Measurements from ENCODE around the gene KLC1.
A peak's percentile ranks its signal among the peaks of the same experiment; 100 is the strongest.

KLC1 gene

DNA sequence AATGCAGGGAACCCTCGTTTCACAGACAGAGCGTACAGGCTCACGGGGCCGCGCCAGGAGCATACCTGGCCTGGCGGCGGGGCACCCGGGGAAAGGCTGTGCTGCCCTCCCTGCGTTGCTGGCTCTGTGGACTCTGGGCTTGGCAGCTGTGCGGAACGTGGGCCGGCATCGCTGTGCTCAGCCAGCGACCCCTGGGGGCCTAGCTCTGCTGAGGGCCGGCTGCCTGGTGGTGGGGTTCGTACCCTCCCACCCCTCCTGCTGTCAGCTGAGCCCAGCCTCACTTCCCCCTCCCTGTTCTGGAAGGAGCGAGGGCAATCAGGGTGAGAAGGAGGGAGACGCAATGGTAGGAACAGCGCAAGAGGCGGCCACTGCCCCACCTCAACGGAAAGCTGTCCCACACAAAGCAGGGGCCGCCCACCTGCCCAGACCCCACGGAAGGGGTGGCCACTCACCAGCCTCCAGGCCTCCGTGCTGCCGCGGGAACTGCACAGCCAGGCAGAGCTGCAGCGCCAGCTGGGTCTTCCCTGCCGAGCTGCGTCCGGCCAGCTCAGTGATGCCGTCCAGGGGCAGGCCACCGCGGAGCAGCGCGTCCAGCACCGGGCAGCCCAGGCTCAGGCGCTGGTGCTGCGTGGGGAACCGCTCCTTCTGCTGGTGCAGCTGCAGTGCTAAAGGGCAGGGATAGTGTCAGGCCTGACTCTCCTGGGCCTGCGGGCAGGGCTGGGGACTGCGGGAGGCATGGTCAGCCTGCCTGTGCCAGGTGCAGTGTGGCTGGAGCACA lies 77.7 kb downstream of the KLC1 start:
- DNase-seq: no peak

DNA sequence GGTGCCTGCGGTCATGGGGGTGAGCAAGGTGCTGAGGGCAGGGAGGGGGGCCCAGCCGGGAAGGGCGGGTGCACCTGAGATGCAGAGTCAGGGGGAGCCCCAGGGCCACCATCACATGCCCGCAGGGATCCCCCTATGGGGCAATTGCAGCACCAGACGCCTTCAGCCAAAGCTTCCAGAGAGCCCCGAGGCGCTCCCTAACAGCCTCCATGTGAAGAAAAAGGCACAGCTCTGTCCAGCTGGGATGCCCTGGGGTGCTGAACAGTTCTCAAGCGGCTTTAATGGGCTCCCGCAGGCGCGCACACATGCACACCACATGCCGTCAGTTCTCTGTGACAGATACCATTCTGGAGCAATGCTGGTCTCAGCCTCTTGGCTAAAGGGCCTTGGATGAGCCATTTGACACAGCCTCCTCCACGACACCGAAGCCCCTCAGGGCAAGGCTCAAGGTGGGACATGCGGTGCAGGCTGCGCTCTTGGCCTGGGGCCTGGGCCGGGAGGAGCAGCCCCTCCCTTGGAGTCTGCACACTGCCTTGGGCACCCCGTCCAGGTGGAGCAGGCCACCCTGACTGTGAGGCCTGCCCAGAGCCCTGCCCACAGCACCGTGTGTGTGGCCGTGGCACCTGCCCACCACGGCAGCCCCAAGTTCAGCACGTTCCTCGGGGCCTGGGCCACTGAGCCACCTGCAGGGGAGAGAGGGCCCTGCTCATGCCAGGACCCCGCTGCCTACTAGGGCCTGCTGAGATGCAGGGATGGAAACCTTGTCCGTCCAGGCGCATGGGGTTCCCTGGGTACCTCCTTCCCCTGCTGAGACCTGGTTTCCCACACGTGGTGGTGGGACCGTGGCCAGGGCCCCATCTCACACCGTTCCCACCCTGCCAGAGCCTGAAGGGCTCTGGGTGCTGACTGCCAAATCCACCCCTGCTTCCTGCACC lies 78.6 kb downstream of the KLC1 start:
- no peak for DNase-seq

DNA sequence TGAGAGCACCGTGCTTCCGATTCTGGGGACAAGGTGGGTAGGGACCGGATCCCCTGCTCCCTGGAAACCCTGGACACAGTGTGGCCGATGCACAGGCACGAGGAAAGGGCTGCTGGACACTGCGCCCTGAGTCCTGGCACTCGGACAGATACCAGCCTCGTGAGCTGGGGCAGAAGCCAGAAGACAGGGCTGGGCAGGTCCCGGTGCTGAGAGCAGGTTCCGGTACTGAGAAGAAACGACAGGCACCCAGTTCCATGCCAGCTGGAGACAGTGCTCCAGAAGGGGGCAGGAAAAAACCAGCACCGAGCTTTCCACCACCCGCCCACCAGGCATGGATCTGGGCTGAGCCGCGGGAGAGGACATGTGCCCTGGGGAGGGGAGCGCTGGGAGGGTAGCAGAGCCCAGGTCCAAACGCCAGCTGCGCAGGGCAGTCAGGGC lies 79.8 kb downstream of the KLC1 start:
- no peak for DNase-seq

DNA sequence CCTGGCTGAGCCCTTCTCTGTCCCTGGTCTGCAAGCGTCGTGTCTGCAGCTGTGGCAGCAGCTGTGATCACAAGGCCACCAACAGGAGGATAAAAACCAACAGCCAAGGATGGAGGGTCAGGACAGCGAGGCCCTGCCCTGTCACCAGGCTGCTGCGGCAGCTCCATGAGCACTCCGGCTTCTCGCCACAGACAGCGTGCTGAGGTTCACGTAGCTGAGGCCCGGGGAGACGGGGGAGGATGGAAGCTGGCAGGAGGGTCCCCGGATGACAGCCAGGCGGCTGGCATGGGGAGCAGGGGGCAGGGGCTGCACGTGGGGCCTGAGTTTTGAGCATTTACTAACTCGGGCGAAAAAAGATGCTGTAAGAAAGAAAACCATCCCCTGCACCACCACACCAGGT lies 80.8 kb downstream of the KLC1 start:
- no peak for DNase-seq

DNA sequence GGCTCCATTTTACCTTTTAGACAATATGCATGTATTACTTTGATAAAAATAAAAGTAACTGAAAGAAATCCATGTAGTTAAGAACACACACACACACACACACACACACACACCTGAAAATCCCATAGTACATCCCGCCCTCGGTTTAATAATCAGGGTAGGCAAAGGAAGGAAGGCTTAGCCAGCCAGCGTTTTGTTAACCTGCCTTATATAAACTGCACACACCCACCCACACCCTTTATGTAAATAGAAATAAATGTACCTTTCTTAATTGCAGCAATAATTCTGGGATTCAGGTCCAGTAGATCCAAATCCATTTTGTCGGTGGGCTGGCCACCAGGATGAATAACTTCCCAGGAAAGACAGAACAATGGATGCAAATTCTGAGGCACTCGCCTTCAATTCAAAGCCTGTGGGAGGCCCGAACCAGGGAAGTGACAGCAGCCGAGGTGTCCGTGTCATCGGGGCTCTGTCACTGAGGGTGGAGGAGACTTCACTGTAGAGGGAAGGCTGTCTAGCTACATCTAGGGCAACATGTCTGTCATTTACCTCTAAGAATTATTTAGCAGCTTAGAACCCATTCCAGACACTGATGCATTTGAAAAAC lies 81.9 kb downstream of the KLC1 start:
- DNase-seq: no peak

DNA sequence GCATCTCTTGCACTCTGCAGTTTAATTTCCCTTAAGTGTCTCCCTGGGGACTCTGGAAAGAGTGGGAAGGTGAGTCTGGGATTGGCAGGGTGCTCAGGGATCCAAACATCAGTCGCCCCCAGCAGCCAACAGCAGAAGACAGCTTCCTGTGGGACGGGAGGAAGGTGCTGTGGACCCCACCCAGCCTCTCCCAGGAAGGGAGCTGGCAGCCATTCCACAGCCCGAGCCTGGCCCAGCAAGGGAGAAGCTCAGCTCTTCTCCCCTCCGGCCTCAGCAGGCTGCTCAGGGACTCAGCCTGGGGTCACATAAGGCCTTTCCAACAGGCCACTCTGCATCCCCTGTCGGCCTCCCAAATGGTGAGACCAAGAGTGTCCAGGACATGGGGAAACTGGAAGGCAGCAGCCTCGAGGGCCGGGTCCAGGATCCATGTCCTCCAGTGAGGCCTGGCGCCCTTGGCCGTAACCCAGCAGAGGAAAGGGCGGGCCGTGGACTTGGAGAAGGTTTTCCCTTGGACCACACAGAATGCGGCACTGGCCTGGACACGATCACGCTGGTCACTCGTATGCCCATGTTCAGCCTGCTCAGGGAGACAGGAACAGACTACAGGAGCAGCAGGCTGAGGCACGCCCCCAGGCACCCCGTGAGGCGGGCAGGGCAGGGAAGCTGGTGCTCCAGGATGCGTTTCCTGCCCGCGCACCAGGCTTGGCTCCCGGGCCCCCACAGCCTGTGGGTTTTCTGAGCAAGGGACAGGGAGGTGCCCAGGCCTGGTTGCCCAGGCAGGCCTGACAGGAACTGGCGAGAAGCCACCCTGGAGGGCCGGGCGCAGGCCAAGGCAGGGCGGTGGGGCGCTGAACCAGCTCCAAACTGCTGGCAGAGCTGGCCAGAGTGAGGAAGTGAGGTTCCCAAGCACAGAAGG lies 82.8 kb downstream of the KLC1 start:
- peak; percentile 86 for DNase-seq

DNA sequence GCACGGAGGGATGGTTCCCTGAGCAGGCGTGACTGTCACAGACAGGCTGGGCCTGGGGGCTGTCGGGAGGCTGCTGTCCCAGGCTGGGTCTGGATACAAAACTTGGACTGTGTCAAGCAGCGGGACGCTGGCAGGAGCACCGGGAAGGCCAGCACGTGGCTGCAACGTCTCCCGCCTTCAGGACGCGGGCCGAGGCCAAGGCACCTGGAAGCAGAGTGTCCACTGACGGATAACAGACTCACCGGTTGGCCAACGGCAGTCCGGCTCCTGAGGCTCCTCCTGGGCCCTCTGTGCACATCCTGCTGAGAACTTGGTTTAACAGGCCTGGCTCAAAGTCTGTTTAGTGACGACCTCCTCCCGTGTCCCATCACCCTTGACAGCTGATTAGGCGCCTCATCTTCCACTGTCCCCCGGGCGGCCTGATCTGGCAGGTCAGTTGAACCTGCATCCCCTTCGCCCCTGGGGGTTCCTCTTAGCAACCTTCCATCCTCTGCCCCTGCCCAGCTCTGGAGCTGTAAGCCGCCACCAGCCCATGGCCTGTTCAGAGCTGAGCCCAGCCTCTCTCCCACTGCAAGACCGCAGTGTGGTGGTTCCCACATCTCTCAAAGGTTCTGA lies 83.7 kb downstream of the KLC1 start:
- no peak for DNase-seq

DNA sequence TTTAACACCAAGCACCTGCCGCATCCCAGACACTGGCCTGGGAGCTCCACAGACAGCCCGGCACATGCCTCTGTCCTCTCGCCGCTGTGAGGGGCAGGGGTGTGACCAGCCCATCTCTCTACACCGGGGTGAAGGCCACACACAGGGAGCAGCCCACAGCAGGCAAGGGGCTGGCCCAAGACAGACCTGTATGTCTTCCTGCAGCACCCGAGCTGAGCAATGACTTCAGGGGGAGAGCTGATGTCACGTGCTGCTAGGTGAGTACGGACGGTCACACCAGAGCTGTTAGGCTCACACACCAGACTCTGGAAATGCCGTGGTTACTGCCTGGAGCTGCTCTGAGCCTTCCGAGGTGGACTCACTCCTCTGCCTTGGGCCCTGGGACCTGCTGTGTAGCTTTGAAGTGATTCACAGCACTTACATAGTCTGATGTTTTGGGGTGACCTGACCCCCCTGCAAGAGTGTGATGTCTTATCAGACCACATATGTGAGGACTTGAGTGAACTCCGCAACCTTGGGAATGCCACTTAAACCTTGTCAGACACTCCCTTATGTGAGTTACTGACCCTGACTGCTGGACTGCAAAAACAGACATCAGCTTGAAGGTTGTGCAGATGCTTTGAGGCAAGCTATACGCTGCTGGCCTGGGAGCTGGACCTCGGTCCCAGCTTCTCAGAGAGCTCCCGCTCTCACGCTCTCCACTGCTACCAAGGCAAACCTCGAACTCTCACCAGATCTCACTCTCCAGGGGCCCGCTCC lies 84.5 kb downstream of the KLC1 start:
- no peak for DNase-seq

DNA sequence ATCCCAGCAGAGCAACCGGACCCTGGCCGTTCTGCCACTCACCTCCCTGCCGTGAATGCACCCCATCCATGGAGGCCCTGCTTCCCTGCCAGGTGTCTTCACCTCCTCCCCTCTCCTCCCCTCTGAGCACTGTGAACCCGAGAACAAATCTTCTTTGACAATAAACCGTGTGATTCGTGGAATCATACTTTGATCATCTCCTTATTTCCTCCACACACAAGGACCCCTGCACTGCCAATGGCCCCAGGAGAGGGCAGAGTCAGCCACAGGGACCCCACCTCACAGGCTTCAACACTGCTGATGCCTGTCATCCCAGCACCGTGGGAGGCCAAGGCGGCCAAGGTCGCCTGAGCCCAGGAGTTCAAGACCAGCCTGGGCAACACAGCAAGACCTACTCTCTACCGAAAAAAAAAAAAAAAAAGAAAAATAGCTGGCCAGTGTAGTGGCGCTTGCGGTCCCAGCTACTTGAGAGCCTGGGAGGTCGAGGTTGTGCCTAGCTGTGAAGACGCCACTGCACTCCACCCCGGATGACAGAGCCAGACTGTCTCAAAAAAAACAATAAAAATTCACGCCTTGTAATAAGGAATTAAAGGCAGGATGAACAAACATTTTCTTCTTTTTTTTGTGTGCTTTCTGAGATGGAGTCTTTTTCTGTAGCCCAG lies 85.2 kb downstream of the KLC1 start:
- no peak for DNase-seq

DNA sequence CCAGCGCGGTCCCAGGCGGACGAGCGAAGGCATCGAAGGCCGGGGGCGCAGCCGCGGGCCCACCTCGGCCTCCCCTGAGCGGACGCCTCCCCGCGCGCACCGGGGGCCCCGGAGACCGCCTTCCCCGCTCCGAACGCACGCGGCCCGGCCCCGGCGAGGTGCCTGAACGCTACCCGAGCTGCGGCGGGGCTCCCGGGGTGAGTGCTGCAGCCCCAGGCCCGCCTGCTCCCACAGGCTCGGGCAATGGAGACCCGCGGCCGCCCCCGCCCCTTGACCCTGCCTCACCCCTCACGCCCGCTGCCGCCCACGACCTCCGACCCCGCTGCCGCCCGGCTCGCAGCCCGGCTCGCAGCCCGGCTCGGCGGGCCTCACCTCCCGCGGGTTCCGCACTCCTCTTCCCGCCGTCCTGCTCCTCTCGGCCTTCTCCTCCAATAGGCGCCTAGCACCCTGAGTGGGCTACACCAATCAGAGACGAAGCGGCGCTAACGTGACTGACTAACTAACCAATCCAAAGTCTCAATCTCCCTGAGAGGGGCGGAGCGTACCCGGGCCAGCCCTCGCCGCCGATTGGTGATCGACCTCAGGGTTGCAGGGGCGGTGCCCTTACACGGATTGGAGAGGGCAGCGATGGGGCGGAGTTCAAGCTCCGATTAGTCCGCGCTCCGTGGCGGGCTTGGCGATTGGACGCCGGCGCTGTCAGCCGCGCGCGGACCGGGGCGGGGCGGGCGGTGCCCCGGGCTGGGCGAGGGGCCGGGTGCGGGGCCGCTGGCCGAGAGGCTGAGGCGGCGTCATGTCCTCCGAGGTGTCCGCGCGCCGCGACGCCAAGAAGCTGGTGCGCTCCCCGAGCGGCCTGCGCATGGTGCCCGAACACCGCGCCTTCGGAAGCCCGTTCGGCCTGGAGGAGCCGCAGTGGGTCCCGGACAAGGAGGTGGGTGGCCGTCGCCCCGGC lies 86.3 kb downstream of the KLC1 start, which contains the start of the genes XRCC3 and ZFYVE21:
XRCC3 (minus strand) TSS at position 400 of the 949 bp plus-strand sequence. CDS start 4,364 bp downstream, outside the sequence.
ZFYVE21 (plus strand) TSS at position 759 of the 949 bp plus-strand sequence; CDS start at position 791, 32 bp downstream.
- DNase-seq: peak; percentile 99

DNA sequence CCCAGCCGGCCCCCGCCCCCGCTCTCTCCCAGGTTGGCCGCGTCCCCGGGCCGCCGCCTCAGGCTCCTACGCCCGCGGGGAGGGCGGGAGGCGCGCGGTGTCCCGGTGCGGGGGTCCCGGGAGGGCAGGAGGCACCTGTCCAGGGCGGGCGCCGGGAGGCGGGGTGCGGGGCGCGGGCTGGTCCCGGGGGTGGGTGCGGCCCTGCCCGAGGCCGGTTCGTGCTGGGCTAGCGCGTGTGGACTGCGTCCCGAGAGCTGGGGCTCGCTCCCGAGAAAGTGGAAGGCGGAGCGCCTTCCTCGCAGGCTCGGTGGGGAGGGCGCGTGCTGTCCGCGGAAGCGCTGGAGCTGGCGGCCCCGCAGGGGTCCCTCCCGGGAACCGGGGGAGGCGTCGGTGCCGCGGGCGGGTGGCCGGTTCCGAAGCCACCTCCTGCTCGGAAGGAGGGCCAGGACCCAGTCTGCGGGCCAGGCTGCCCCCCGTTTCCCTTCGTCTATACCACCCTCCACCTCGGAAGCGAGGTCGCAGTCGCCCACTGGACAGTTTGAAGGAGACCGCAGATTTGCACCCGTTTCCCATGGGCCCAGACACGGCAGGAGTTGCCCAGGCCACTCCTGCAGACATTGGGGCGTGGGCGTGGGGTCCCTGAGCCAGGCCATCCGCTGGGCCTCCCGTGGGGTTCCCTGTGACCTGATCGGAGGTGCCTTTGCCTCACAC lies 87.2 kb downstream of the KLC1 start:
- DNase-seq: no peak

DNA sequence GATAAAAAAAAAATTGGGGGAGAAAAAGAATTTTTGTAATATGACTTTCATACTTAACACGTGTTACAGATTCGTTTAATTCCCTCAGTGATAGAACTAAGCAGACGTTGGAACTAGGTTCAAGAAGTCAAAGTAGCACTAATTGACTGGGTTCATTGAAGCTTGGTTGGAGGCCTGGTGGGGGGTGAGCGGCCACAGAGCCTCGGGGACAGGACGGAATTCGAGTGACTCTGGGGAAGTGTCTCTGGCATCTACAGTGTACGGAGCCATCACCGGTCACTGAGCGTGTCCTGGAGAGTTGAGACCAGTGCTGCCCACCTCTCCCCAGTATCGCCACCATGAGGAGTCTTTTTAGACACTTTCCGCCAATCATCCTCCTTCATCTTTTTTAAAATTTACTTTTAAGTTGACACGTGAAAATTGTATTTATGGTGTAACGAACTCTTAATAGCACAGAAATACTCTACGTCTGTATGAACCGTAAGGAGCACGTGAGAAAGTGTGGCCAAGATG lies 87.9 kb downstream of the KLC1 start:
- DNase-seq: no peak

DNA sequence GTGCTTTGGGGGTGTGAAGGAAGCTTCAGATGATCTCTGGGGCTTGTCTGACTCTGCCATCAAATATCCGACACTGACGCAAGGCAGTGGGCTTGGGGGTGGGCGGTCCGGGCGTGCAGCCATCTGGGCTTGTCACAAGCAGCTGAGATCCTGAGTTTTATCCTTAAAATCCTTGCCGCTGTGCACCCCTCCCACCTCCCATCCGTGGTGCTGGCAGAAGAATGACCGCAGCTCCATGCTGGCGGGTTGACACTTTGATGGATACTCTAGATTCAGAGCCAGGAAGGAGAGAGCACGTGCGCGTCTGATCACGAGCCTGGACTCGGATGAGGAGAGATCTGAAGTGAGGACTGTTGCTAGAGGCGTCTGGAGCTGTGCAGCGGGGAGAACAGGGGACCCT lies 89.6 kb downstream of the KLC1 start:
- no peak for DNase-seq

DNA sequence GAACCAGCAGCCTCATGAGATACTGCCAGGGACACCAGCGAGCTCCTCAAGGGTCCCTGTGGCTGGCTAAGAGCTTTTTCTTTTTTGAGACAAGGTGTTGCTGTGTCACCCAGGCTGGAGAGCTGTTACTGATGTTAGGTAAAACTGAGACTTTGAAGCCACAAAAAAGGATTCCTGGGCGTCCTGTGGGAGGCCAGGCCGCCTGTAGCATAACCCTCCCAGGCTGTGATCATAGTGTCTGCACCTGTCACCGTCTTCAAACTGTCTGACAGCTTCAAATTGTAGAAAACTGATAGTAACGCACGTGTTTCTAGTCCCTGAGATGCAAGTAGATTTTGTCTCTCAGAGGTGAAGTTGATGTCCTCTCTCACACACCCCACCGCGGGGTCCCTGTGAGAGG lies 90.7 kb downstream of the KLC1 start:
- no peak for DNase-seq

DNA sequence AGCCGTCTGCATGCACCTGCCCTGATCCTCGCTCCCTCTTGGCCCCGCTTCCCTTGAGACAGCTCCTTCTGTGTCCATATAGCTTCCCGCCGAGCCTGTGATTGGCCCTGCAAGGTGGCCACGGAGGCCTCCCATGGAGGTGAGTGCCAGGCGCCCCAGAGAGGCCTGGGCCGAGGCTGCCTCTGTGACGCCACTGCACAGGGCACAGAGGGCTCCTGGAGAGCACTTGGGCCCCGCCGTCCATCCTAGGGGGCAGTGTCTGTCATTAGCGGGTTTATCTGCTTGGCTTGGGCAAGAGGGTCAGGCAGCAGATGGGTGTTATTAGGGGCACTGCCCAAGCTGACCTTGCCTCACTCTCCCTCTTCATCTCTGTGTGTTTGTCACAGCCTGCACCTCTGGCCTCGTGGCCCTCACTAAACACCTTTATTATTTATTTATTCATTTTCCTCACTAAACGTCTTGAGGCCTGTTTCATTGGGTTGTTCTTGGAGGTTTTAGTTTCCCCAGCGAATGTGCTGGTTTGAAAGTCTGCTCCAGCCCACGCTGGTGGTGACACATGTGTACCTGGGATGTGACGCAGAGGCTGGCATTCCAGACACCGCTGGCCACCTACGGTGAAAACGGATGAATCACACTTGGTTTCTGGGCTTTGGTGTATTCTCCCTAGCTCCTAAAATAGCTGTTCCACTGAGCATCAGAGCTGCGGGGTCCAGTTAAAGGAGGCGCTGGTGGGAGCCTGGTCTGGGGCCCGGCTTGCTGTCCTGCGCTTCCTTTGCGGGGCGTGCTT lies 92.5 kb downstream of the KLC1 start:
- DNase-seq: peak; percentile 97

DNA sequence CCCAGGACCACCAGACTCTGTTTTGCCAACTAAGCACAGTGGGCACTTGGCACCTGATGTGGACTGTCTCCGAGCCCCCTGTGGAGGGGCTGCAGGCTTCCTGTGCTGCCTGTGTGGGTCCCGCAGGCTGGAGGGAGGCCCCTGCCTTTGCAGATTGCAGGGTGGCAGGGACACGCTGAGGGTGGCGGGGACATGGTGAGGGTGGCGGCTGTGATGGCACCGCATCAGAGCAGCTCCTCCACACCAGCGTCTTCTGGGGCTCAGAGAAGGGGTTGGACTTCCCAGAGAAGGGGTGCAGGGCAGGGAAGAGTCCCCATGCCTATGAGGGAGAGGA lies 94.7 kb downstream of the KLC1 start:
- DNase-seq: no peak

DNA sequence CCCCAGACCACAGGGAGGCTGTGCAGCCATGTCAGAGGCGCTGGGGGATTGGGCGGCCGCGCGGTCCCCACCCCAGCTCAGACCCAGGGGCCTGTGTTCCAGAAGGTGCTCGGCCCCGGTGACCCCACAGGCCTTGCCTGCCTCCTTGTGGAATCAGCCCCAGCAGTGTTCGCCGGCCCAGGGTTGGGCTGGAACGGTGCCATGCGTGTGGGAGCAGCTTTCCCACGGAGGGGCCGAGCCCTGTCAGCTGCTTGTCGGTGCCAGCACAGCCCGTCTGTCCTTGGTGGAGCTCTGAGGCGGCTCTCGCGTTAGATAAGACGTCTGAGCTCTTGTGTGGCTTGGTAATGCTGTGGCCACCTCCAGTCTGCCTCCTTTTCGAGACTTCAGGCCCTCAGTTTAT lies 95.1 kb downstream of the KLC1 start:
- DNase-seq: no peak
